Adrenal gland (tissue), 5 donors: ENCODE data around the gene FAM186B.
"Not testable (repeated sequence)": the region's sequence is repeated elsewhere in the genome, so short reads cannot be mapped to it uniquely, and the experiment has no call there.

Experiments used
- CTCF ChIP-seq, 6 experiments: fragments of 450-650 bp in 4 of 6; fragments of 200-600 bp in 2 of 6; sonication (generic) in 1 of 6; IDR thresholded peaks; 1 replicate in 5 of 6; 2 replicates in 1 of 6; pipeline versions ENCODE4 v1.5.1 to v1.8.0; 2016 to 2021; ENCODE audit warnings: antibody characterized with exemption in 6 of 6, mild to moderate bottlenecking in 2 of 6, moderate library complexity in 1 of 6
- POLR2A ChIP-seq, 2 donors: fragments of 450-650 bp; IDR thresholded peaks; one replicate each; pipeline ENCODE4 v1.6.1; 2017; ENCODE audit warnings: antibody characterized with exemption in 2 of 2, mild to moderate bottlenecking in 2 of 2, moderate library complexity in 1 of 2
- donor health status: DM: no; HTN: no; CAD: no.

- not testable (repeated sequence) for TF ChIP-seq CTCF, POLR2A (IDR thresholded peaks at IDR 0.05)
These were observed 5.3 kb upstream of the FAM186B start for GRCh38 chr12:49610785-49611184.
